Left colon (tissue), 2 donors: ENCODE data around the gene LIMS1. TPM values are rescaled to one million over a fixed set of nuclear protein-coding genes. Genes with fewer than 3 reads are reported as not detected.
"Not testable (repeated sequence)": the region's sequence is repeated elsewhere in the genome, so short reads cannot be mapped to it uniquely, and the experiment has no call there.

Source experiments
- ATAC-seq: fragments of 200-7000 bp; cut with Tn5 transposase; one replicate; pipeline ENCODE4 v1.9.1; 2020; ENCODE audit warnings: mild to moderate bottlenecking, moderate library complexity
- DNase-seq, 2 donors: peaks; one replicate each; pipeline ENCODE4 v3.0.0-alpha.2; 2020
- intact Hi-C, 2 donors: fragments of 100-400 bp; cut with DNase I in 1 of 2; cut with micrococcal nuclease in 1 of 2; formaldehyde crosslinking; loops; one replicate each; pipeline versions ENCODE4 v1.11.2 to v1.14.0; 2022; cut with DNase I, micrococcal nuclease
- total RNA-seq, 2 donors: library from RNA; stranded (reverse); fragmentation: NEBNext Ultra II Directional; extraction: Animal tissue kit (Norgen Biotek cat#: 25700); gene quantifications; one replicate each; pipeline ENCODE4 v1.2.1, GENCODE V29; 2021
- donor health status: DM: no; HTN: no; CAD: no.
- donor health status: DM: yes; HTN: yes; CAD: no.

Gene LIMS1
- total RNA-seq, 2 donors from 2014 or later, result 28.4 to 33.9 TPM

DNA sequence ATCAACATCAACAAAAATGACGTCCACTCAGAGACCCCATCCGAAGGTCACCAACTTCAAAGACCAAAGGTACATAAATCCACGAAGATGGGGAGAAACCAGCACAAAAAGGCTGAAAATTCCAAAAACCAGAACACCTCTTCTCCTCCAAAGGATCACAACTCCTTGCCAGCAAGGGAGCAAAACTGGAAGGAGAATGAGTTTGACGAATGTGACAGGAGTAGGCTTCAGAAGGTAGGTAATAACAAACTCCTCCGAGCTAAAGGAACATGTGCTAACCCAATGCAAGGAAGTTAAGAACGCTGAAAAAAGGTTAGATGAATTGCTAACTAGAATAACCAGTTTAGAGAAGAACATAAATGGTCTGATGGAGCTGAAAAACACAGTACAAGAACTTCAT is 110.2 kb downstream of the LIMS1 start:
- ATAC-seq, intact Hi-C loops, DNase-seq: not testable (repeated sequence)

DNA sequence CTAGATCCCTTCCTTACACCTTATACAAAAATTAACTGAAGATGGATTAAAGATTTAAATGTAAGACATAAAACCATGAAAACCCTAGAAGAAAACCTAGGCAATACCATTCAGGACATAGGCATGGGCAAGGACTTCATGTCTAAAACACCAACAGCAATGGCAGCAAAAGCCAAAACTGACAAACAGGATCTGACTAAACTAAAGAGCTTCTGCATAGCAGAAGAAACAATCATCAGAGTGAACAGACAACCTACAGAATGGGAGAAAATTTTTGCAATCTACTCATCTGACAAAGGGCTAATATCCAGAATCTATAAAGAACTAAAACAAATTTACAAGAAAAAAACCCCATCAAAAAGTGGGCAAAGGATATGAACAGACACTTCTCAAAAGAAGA is 114.5 kb downstream of the LIMS1 start:
- intact Hi-C loops, ATAC-seq, DNase-seq: not testable (repeated sequence)

DNA sequence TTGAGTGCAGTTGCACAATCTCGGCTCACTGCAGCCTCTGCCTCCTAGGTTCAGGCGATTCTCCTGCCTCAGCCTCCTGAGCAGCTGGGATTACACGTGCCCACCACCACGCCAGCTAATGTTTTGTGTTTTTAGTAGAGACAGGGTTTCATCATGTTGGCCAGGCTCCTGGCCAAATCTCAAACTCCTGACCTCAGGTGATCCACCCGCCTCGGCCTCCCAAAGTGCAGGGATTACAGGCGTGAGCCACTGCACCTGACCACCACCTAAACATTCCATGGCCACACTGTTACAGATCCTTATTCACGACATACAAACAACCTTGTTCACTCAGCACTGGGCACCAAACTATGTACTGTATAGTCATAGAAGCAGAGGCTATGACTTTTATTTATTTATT is 116.2 kb downstream of the LIMS1 start:
- intact Hi-C loops, ATAC-seq, DNase-seq: not testable (repeated sequence)

DNA sequence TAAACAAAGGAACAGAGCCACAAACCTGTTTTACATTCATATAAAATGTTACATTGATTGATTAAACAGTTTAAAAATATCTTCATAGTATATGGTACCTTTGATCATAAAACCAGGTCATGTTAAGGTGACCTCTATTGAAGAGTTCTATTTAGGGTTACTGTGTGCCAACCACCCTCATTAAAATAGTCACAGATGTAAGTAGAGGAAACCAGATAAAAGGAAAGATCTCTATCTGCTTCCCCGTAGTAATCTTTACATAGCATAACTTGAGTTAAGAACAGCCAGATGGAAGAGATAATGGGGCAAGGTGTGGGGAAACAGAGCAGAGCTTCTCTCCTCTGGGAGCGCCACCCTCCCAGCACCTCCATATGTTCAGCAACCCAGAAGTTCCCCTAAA is 117.2 kb downstream of the LIMS1 start:
- ATAC-seq, intact Hi-C loops: not testable (repeated sequence)

DNA sequence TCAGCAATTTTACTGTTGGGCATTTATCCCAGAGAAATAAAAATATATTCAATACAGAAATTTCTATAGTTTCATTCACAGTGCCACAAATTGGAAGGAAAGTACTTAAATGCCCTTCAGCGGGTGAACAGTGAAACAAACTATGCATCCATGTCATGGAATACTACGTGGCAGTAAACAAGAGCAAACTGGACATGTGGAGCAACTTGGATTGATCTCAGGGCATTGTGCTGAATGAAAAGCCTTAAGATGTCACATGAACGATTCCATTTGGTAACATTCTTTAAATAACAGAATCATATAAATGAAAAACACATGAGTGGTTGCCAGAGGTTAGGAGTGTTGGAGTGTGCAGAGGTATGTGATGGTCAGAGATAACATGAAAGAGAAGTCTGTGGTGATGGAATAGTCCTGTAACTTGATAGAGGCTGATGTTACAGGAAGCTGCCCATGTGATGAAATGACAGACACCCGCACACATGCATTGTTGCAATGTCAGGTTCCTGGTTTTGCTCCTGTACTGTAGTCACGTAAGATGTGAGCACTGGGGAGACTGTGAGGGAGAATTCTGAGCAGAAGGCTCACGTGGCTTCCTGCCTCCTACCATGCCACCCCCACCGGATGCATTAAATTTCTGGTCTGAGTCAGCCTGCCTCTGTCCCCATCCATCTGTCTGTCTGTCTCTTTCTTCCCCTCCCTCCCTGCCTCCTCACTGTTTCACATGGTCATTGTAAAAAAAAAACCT is 118.1 kb downstream of the LIMS1 start:
- DNase-seq, intact Hi-C loops: not testable (repeated sequence)
- peak; percentile 42 for ATAC-seq

More for the DNA sequence above, 117.2 kb downstream of the LIMS1 start:
- not testable (repeated sequence) for DNase-seq

DNA sequence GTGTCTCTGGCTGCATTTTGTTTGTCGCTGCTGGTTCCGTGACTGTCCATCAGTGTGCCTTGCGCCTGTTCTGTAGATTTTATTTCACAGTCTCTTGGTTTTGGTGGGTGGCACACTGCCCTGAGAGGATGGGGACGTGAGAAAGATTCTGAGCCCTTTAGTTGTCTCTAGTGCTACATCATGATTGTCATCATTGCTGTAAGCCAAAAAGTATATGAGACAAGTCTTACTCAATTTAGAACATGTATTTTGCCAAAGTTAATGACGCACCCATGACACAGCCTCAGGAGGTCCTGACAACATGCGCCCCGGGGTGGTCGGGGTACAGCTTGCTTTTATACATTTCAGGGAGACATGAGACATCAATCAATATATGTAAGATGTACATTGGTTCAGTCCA is 119.2 kb downstream of the LIMS1 start:
- intact Hi-C loops, DNase-seq, ATAC-seq: not testable (repeated sequence)

DNA sequence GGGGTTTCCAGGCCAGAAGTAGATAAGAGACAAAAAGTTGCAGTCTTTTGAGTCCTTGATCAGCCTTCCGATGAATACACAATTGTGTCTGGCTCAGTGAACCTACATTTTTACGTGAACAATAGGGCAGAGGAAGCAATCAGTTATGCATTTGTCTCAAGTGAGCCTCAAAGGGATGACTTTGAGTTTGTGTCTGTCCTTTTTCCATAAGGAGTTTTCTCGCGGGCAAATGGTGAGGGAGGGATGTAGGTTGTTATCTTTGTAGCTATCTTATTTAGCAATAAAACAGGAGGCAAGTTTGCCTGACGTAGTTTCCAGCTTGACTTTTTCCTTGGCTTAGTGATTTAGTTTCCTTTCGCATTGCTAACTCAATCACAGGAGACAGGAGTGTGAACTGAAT is 119.6 kb downstream of the LIMS1 start:
- intact Hi-C loops, DNase-seq: not testable (repeated sequence)
- peak; percentile 13 for ATAC-seq

DNA sequence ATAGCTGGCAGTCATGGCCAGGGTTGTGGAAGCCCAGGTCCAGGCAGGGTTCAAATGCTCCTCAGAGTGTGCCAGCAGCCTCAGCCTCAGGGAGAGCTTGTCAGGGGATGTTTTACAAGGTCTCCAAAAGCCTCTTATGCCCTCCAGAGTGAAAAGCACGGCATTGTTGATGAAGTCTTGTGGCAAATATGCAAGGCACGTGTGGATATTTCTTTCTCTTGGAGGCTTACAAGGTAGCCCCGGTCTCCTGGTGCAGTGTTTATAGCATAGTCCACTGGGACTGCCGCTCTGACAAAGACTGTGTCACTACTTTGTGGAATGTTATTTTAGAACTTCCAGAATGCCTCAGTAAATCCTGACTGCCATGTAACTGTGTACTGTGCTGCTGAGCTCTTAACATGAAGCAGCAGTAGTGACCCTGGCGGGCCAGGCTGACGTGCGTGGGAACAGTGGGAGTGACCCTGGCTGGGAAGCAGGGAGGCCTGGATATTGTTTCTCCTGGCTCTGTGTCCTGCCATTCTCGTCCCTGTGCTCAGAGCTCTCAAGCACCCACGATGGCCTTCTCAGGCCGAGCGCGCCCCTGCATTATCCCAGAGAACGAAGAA is 120.4 kb downstream of the LIMS1 start:
- ATAC-seq, result peak; percentile 42
- intact Hi-C loops, DNase-seq: not testable (repeated sequence)

DNA sequence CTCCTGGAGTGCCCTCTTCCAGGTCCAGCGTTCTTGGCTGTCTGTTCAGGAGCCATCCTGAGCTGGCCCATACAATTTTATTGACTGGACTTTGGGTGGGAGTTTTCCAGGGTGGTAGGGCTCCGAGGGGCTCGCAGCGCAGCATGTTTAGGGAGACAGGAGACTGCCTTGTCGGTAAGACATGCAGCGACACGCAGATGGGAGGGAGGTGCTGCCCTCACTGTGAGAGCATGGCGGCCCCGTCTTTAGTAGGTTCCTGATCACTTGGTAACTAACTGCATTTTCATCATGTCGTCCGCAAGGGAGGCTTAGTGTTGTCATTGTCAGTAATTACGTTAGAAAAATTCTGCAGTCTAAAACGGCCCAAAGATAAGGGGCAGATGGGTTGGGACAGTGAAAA is 121.0 kb downstream of the LIMS1 start:
- intact Hi-C loops, DNase-seq, ATAC-seq: not testable (repeated sequence)

DNA sequence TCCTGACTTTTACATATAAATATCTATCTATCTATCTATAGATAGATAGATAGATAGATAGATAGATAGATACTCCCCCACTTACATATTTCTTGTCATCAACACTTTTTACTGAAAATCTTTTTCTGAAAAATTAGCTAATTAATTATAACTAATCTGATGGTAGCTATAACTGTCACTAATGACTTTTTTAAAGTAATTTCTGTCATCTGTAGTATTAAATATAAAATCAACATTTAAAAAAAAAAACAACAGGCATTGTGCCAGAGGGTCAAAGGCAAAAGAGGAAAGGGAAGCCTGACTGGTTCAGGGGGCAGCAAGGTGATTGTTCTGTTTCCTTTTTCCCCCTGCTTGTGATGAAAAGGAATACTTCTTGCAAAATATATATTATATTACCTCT is 122.0 kb downstream of the LIMS1 start:
- DNase-seq, ATAC-seq, intact Hi-C loops: not testable (repeated sequence)

DNA sequence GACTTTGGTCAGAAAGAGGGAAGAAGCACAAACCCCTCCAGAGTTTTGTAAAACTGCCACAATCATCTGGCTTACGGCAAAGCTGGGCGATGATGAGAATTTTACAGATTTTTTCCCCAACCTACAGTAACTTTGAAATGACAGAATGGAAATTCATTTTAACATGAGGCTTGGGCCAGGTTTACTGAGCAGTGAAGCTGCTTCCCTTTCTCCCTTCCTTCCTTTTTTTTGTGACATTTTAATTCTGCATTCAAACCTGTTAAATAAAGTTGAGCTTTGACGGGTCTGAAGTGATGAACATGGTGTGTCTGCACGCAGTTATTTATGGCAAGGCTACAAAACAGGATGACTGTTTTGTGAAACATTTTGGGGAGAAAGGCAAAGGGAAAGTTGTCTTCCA is 123.2 kb downstream of the LIMS1 start:
- DNase-seq, ATAC-seq, intact Hi-C loops: not testable (repeated sequence)

DNA sequence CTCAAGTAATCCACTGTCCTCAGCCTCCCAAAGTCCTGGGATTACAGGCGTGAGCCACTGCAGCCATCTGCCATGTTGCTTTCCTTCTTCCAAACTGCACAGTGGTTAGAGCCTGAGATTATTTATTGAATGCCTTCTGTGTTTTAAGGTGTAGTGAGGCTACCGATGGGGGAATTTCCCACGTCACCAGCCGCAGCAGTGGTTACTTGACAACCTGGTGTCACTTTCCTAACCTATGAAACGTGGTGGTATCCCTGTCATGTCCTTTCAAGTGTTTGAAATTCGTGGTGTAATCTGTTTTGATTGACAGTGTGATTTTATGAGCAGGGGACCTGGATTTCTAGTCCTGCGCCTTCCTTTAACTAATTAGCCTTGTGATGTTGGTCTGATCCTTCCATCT is 124.3 kb downstream of the LIMS1 start:
- intact Hi-C loops, ATAC-seq, DNase-seq: not testable (repeated sequence)

DNA sequence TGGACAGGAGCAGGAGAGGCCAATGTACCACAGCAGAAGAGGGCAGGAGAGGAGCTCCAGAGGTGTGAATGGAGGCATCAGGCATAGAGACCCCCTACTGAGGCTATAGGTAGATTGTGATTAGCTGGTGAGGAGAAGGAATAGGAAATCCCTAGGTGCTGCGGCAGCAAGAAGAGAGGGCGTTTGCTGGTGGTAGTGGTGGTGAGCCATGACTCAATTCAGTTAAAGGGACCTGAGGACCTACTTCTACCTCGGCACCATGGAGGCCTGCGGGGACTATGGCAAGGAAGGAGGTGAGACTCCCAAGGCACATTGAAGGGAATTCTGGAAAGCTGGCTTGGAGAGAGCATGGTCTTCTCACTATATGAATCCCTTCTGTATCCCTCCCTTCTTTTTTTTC is 127.2 kb downstream of the LIMS1 start:
- ATAC-seq, intact Hi-C loops, DNase-seq: not testable (repeated sequence)

DNA sequence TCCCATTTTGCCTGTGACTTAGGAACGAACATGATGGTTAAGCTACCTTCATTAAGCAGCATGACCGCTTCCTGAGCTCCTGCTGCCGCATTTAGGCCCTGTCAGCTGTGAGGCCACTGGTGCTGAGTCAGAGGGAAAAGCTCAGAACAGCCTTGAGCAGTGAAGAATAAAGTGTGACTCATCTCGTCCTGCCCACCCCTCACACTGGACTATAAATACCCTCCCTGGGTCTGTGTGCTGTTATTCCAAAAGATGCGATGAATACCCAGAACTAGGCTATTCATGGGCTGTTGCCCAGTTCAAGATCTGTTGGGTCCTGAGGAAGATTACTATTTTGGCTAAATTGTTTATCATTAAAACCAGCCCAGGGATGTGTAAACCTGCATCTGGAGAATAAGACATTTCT is 127.9 kb downstream of the LIMS1 start:
- peak; percentile 25 for ATAC-seq
- DNase-seq, intact Hi-C loops: not testable (repeated sequence)

DNA sequence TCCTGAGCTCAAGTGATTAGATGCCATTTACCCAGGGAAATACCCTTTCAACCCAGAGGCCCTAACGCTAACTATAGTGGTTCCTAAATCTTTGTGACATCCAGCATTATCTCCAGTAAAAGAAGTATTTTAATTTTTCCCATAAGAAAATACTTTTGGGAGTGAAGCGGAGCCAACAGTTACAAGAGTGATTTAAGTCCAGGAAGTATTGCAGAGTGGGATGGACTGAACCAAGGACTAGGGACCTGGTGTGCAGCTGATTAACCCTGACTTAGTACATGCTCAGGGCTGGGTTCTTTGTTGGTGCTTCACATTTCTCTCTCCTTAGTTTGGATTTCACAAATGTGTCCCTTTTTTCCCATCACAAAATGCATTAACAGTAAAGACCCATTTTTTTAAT is 129.1 kb downstream of the LIMS1 start:
- DNase-seq, ATAC-seq, intact Hi-C loops: not testable (repeated sequence)

DNA sequence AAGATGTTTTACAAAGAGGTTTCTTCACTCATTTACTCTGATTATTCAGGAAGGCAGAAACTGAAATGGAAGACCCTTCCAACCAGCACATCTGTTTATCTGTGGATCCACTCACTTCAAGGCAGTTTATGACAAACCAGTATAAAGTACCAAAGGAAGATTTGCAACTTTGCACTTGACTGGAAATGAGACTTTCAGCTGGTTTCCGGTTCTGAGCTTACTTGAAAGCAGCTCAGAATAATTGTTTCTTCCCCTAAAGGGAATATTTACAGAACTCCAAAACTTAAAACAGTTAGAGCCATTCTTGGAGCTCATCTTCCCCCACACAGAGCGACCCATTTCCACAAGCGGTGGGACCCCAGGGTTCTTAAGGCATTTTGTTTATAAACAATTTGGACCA is 129.8 kb downstream of the LIMS1 start:
- ATAC-seq, intact Hi-C loops, DNase-seq: not testable (repeated sequence)

DNA sequence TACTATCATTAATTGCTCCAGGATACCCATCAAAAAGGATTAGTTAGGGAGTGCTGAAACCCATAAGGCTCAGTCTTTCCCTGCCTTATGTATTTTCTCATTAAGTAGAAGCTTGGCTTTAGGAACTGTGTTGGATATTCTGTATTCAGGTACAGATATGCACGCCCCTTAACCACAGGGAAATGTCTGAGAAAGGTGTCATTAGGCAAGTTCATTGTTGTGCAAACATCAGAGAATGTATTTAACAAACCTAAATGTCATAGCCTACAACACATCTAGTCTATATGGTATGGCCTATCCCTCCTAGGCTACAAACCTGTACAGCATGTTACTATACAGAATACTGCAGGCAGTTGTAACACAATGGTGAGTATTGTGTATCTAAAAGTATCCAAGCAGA is 130.7 kb downstream of the LIMS1 start:
- ATAC-seq, DNase-seq, intact Hi-C loops: not testable (repeated sequence)

DNA sequence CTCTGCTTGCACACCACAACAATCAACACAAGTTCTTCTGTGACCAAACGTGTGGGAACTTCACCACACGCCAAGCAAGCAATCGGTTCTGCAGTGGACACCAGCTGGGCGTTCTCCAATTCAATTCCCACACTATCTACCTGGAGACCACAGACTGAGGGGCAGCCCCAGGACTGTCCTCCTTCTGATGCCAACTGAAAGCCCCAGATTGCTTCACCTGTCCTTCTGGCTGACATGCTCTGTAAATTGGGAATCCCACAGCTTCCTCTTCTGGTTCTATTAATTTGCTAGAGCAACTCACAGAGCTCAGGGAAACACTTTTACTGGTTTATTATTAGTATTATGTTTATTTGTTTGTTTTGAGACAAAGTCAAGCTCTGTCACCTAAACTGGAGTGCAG is 131.7 kb downstream of the LIMS1 start:
- DNase-seq, ATAC-seq, intact Hi-C loops: not testable (repeated sequence)

DNA sequence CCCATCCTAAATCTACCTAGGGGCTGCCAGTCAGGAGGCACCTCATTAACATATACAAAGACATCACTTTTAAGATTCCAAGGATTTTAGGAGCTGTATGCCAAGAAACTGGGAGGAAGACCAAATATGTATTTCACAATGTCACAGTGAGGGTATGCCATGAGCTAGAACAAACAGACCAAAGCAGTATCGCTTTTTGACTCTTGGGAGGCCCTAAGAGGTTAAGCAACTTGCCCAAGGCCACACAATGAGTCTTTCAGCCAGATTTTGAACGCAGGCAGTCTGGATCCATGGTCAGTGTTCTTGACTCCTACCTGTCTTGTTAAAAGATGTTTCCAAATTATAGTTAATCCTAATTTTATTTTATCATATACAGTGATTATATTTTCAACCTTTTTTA is 132.9 kb downstream of the LIMS1 start:
- ATAC-seq, DNase-seq, intact Hi-C loops: not testable (repeated sequence)

DNA sequence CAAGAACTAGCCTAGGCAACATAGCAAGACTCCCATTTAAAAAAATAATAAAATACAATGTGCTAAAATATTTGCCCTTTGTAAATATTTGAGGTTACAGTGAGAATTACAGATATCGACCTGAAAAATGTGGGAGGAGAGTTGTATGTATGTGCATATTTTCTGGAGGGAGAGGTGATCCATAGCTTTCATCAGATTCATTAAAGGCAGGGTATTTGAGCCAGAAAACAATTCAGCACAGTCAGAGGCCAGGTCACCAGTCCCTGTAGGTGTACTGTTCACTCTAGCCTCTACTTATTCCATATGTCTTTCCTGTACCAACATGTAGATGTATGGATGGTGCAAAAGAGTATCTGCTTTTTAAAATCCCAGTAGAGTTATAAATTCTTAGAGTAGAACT is 136.0 kb downstream of the LIMS1 start:
- DNase-seq, ATAC-seq, intact Hi-C loops: not testable (repeated sequence)
